HL-60/S4 treated with retinoic acid at 250 ng/mL for 4 days and 3 days (cell line): Measurements from ENCODE around the gene PGA3.
"Not testable (repeated sequence)": the region's sequence is repeated elsewhere in the genome, so short reads cannot be mapped to it uniquely, and the experiment has no call there.

ENCODE experiments used
- in situ Hi-C: fragments of 300-500 bp; cut with MboI; formaldehyde crosslinking; loops from 2 replicates; pipeline ENCODE4 v1.7.0; 2022; ENCODE audit warnings: low sequenced_read_pairs

PGA3 gene

DNA sequence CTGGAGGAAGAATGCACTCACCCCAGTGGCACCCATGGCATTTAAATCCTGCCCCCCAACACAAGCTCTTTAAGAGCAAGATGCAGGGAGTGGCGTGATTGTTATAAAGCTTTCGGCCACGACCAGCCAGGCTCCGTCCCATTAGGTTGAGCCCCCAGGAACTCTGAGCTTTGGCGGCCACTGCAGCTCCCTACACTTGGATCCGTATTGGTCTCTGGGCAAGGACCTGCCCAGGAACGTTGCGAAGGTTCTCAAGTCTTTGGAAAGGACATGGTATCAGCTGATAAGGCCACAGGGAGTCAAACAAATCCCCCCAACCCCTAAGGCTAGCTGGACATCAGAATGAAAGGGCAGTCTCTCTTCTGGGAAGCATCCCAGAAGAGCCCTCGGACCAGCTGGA is 32.7 kb upstream of the PGA3 start:
- in situ Hi-C loops: no loop called here

DNA sequence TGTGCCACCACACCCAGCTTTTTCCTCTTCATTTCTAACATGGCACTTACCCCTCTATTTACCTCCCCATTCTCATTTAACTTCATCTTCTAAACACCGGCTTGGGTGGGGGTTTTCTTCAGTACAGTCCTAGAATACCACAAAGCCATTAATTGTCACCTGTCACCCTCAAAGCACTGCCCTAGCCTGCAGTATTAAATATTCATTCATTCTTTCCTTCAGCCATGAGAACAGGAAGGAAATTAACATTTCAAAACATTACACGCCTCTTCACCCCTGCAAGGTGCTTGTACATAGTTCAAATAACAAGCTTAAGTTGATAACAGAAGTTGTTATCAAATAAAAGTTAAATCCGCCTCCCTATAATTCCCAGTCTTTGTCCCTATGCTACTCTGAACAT is 31.4 kb upstream of the PGA3 start:
- in situ Hi-C loops: no loop called here

DNA sequence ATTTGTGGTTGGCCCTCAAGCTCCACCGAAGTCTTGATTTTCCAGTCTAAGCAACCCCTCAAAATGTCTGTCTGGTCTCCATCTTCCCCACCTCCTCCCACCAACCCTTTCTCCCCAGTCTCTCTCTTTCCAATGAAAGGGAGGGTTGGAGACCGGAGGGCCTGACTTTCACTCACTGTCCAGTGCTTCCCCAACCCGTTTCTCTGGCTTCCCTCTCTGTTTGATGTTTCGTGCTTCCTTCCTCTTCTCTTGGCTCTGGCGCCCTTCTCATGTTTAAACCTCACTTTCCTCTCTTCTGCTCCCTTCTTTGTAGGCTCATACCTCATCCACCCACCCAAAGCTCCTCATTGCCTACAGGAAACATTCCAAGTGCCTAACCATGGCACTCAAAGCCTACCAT is 31.0 kb upstream of the PGA3 start:
- in situ Hi-C loops: no loop called here

DNA sequence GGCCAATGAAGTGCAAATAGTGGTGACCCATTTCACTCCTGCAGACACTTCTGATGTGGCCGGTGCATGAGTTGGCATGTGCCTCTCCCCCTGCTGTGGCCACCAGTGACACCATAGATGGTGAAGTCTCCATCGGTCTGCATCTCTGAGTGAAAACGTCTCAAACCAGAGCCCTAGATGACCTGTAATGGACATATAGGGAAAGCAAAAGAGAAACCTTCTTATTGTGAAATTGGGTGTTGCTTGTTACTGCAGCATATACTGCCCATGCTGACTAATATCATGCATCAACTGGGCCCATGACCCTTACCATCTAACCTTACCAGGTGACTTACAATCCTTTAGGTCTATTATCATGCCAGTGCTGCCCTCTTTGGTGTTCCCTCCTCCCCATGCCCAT is 30.4 kb upstream of the PGA3 start:
- in situ Hi-C loops: no loop called here

DNA sequence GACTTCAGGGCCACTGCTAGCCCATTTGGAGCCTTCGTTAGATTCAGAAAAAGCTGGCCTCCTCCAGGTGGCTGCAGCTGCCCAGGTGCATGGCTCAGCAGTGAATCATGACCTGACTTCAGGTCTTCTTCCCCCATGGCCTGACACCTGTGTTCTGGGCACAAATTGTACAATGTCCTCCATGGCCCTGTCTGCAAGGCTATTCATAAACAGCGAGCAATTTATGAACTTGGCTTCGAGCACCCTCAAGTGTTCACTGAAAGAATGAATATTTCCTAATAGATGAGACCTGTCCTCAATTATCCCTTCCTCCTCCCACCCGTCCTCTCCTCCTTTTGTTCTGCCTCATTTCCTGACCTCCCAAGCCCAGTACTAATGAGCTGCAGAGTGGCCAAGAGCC is 29.9 kb upstream of the PGA3 start:
- in situ Hi-C loops: no loop called here

DNA sequence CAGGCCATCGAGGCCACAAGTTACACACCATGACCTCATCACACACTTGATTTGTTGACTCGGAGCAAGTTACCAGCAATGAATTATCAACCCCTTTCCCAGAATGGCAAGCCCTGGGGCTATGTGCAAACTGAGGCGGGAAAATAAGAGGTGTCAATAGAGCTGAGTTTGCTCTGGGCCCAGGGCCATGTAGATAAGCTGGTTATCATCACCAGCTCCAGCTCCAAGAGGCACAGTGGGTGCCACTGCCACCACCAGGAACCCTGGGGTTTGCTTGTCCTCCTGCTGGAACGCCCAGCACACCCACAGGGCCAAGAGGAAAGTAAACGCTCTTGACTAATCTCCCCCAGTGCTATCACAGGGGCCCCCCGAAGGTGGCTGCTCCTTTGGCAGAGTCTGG is 29.0 kb upstream of the PGA3 start:
- in situ Hi-C loops: no loop called here

DNA sequence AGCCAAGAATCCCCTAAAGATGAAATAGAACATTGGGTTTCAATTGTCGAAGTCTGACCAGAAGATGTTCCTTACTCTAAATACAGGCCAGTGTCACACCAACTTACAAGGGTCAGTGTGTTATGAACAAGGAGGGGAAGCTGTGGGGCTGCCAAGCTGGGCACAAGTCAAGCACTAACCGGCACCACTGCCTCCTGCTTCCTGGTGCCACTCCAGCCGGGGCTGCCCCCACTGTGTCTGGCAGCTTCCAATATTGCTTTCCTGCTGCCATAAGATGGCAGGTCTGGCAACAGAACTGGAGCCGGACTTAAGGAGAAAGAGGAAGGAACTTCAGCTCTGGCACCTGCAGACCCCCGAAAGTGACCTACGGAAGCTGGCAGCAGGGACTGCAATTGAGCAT is 28.4 kb upstream of the PGA3 start:
- in situ Hi-C loops: no loop called here

DNA sequence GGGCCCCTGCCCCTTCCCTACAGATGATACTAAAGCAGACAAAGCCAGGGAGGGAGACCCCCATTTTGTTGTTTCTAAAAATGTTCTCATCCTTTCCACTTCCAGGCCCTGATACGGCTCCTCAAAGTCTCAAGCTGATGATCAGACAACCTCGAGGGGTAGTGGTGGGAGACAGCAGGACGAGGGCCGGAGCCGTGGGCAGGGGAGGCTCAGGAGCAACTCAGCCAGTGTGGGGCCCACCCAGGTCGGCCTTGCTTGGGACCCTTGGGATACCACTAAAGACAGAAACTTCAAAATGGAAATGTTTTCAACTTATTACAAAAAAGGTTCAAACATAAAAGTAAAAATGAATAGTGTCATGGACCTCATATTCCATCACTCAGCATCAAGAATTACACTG is 26.9 kb upstream of the PGA3 start:
- in situ Hi-C loops: no loop called here

DNA sequence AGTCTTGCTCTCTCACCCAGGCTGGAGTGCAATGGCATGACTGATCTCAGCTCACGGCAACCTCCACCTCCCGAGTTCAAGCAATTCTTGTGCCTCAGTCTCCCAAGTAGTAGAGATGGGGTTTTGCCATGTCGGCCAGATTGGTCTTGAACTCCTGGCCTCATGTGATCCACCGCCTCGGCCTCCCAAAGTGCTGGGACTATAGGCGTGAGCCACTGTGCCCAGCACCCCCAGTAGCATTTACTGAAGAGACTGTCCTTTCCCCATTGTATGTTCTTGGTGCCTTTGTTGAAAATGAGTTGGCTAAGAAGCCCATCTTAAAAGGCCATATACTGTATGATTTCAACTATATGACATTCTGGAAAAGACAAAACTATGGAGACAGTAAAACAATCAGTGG is 23.1 kb upstream of the PGA3 start:
- in situ Hi-C loops: not testable (repeated sequence)

DNA sequence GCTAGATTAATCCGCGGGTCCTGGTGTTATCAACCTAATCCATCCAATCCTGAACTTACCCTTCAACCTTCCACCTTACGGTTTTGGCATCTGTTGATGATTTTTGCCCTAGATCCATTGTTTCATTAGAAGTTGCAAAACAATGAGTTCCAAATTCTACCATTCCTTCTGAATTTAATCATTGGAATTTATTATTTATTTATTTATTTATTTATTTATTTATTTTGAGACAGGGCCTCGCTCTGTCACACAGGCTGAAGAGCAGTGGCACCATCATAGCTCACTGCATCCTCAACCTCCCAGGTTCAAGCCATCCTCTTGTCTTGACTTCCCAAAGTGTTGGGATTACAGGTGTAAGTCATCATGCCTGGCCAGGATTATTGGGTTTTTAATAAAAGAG is 21.8 kb upstream of the PGA3 start:
- in situ Hi-C loops: no loop called here

DNA sequence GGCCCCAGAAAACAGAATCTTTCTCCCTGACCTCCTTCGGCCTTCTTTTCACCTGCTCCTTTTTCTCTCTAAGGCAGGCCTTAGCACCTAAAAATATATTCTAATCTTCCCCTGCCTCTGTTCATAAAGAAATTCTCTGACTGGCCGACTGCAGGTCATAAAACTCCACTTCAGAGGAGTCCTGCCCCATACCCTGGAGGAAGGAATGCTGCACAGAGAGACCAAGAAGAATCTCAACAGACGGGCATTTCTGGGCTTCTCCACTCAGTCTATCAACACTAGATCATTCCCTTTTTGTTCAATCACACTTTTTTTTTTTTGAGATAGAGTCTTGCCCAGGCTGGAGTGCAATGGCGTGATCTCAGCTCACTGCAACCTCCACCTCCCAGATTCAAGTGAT is 19.7 kb upstream of the PGA3 start:
- in situ Hi-C loops: no loop called here

DNA sequence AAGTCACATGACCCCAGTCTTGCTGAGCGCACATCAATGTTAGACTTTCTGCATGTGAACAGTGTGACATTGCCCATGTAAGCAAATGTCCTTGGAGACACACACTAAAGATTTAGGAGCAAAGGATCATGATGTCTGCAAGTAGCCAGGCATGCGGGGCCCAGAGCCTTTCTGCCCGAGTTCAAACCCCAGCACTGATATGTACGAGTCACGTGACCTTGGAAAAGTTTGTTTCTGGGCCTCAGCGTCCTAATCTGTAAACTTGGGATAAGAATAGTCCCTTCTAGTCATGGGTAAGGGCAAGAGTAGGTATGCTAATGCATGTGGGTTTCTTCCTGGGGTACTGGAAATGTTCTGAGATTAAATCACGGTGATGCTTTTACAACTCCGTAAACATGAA is 16.8 kb upstream of the PGA3 start:
- in situ Hi-C loops: no loop called here

DNA sequence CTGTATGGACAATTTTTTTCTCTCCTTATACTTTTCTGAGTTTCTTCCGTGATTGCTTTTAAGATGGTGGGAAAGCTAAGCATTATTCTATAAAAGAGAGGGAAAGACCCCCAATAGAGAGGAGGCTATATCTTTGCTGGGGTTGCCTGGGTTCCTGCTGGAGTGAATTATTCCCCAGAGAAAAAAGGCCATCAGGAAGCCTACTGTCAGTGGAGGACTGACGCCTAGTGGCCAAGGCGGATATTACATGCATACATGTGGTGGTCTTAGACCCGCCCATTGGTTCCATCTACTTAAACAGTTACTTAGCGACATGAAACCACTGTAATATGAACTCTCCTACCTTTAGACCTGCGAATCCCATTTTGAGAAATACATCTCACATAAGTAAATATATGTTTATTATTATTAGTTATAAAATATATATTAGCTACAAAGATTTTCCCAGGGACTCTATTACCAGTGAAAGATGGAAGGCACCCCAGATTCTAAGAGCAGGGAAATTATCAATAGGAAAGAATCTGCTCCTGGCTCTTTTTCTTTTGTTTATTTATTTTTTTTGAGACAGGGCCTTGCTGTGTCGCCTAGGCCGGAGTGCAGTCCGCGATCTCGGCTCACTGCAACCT is 15.7 kb upstream of the PGA3 start:
- in situ Hi-C loops: no loop called here

DNA sequence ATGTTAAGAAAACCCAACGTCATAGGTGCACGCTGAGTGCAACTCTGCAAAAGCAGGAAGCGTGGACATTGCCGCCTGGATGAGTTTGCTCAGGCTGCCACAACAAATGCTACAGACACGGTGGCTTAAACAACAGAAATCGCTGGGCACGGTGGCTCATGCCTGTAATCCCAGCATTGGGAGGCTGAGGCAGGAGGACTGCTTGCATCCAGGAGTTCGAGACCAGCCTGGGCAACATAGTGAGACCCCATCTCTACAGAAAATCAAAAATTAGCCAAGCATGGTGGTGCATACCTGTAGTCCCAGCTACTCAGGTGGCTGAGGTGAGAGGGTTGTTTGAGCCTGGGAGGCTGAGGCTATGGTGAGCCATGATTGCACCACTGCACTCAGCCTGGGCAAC is 13.4 kb upstream of the PGA3 start:
- in situ Hi-C loops: no loop called here

DNA sequence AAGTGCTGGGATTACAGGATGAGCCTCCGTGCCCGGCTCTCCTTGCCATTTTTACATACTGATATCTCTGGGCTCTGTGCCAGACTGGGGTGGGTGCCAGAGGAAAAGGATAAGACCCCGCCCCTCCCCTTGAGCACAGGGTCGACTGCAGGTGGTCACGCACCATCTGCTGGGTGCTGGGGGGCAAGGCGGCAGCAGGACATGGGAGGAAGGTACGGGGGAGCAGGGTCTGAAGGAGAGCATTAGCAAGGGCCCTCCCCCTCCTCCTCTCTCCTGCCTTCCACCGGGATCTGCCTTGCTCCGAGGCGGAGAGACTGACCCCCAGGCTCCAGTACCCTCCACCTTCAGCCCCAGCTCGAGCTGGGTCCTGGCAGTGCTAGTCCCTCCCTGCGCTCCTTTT is 9.7 kb upstream of the PGA3 start:
- in situ Hi-C loops: no loop called here

DNA sequence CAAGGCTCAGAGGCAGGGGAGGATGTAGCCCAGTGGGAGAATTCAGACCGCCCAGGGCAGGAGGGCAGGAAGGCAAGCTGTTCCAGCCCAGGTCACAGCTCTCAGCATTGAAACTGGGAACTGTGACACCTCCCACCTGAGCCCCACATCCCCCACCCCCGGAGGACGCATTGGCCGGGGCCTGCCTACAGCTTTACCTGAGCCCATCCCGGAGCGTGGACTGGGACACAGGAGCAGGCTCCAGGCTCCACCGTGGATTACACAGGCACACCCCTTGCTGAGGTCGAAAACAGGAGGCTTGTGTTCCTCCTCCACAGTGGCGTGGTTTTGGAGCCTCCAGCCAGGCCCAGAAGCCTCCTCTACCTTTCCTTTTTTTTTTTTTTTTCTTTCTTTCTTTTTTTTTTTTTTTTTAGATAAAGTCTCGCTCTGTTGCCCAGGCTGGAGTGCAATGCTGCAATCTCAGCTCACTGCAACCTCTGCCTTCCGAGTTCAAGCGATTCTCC is 9.1 kb upstream of the PGA3 start:
- in situ Hi-C loops: no loop called here

DNA sequence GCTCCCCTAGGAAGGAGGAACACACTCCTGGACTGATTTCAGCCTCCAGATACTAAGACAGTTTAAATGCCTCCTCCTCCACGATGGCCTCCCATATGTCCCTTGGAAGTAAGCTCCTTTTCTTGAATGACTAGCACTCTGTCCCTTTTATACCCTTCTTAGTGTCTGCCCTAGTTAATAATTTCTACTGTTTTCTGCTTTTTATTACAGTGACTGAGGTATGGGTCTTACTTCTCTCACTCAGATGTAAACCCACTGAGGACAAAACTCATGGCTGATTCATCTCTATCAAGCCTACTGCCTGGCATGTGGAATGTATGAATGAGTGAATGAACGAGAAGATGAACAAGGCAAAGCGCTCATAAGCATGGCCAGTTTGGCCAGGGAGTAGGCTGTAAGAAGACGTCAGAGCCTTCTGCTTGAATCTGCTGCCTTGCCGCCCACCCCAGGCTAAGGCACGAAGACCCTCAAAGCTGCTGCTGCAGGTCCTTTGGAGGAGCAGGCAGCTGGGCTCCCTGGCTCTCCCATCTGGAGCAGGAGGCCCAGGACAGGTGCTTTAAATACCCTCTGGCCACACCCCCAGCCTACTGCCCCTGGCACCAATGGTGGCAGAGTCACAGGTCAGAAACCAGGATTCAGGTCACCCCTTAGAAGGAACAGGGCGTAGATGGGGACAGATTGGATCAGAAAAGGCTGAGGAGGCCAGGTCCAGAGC is 8.2 kb upstream of the PGA3 start:
- in situ Hi-C loops: no loop called here

DNA sequence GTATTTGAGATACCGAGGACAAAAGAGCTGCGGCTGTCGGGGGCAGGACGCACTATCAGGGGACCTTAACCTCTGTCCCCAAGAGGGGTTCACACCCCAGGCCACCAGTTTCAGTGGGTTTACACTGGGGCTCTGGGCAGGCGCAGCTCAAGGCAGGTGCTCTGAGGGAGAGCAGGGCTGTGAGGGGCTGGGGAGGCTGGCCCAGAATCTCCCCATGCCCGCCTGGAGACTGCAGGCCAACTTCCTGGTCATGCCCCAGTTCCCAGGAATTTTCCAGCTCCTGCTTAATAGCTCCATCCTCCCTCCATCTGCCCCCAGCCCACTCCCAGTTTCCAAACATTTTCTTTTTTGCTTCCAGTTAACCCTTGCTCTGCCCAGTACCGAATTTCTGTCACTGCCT is 7.6 kb upstream of the PGA3 start:
- in situ Hi-C loops: no loop called here

DNA sequence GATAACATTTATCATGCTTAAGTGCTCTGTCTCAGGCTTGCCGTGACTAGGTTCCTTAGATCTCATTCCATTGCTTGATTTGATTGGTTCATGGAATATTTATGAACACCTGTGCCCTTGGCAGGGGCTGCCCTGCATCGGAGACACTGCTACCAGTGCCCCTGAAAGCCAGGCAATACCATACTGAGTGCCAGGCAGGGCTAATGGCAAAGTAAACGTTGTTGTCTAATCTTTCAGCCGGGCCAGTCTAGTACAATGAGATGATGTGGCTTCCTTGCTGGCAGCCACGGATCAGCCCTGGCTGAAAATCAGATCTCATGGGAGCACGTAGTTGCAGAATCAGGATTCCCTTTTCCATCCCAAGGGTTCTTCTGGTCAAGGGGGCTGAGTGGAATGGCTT is 5.0 kb upstream of the PGA3 start:
- in situ Hi-C loops: no loop called here

DNA sequence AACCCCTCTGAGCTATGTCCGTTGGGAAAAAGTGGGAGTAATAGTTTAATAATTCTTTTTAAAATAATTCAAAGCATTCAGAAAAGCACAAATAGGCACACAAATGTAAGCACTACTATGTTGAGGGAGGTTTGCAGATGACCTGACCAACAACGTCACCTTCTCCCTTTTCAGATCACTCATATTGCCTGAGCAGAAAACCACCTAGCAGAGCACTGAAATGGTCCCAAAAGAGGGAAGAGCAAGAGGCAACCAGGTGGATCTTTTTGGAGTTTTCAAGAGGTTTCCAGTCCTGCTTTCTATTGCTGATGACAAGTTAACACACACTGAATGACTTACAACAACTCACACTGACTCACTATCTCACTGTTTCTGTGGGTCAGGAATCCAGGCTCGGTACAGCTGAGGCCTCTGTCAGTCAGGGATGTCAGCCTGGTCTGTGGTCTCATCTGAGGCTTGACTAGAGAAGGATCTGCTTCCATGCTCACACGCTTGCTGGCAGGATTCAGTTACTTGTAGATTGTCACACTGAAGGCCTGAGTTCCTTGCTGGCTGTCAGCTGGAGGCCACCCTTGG is 4.3 kb upstream of the PGA3 start:
- in situ Hi-C loops: no loop called here

DNA sequence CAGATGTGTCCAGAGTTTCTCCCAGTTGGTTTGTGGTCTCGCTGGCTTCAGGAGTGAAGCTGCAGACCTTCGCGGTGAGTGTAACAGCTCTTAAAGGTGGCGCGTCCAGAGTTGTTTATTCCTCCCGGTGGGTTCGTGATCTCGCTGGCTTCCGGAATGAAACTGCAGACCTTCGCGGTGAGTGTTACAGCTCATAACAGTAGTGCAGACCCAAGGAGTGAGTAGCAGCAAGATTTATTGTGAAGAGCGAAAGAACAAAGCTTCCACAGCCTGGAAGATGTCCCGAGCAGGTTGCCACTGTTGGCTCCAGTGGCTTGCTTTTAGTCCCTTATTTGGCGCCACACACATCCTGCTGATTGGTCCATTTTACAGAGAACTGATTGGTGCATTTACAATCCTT is 1.8 kb upstream of the PGA3 start:
- in situ Hi-C loops: no loop called here

DNA sequence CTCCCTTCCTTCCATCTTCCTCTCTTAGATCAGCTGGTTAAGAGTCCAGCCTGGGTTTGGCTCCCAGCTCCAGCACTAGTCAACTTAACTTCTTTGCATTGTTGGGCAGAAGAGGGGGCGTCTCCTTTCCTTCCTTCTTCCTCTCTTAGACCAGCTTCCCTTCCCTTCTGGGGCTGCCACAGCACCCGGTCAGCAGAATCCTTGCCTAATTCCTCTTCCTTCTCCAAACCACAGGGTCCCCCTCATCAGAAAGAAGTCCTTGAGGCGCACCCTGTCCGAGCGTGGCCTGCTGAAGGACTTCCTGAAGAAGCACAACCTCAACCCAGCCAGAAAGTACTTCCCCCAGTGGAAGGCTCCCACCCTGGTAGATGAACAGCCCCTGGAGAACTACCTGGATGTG is 558 bp downstream of the PGA3 start:
- in situ Hi-C loops: not testable (repeated sequence)
